Erythroblast (primary cell): ENCODE results near the gene SNCA.

Experiments
- GATA1 ChIP-seq: IDR thresholded peaks from 2 replicates; pipeline ENCODE4 v1.6.1; 2011; ENCODE audit warnings: low read depth, mild to moderate bottlenecking, control low read depth, low read length, moderate library complexity
- POLR2A ChIP-seq: IDR thresholded peaks from 2 replicates; pipeline ENCODE4 v1.6.1; 2011; ENCODE audit warnings: mild to moderate bottlenecking, low read length

GRCh38 chr4:89820010-89820409 lies 17.0 kb downstream of the SNCA start:
- TF ChIP-seq POLR2A (no peak), GATA1 (no peak)
